GM18870 (cell line): ENCODE data around the gene MTHFD1L.

Source experiments
- ATAC-seq: cut with Tn5 transposase; IDR thresholded peaks from one replicate; pipeline ENCODE4 v1.9.1; 2021; ENCODE audit warnings: moderate library complexity; ENCODE audit not compliant: unreplicated experiment

Gene MTHFD1L

DNA sequence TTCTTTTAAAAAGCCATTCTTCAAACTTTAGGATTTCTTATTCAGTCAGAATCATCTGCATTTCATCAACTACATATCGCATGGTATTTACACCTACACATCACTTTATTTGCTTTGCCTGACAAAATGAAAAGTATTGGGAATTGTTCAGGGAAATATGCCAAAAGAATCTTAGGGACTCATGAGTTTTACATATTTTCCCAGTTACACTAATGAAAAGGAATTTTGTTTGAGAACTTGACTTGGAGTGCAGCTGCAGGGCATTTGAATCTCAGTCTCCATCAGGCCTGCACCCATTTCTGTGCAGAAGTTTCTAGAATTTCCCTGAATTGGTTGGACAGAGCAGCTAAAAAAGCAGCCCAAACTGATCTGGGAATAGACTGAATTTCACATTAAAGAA, 65.3 kb downstream of the MTHFD1L start:
- ATAC-seq = no peak

DNA sequence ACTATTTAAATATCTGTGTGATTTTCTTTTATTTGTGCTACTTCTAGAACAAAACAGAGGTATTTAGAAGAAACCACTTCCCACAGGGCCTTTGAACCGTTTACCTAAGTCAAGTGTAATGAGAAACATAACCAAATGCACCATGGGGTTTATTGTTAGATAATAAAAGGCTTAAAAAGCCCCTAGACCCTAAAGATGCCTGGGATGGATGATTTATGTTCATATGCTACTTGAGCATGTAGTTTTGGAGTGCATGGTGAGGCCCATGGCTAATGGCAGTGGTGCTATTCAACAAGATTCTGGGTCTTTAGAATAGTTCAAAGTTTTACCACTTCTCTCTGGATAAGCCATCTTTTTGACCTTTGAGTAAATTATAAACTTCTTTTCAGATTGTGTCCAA, 65.9 kb downstream of the MTHFD1L start:
- no peak for ATAC-seq

DNA sequence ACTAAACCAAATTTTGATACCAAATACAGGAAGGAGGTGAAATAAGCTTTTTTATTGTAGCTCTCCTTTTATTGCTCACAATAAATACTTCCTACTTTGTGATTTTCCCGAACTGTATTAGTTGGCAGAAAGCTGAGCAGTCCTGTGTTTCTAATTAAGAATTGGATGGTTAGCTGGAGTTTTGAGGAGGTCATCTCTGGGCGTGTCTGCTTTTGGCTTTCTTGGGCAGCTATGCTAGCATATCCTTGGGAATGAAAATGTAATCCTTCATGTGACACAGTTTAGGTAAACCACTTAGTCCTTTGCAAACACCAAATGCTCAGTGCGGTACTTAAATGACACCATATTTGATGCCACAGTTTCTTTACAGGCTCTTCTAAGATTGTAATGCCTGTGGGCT, 67.5 kb downstream of the MTHFD1L start:
- ATAC-seq = no peak

DNA sequence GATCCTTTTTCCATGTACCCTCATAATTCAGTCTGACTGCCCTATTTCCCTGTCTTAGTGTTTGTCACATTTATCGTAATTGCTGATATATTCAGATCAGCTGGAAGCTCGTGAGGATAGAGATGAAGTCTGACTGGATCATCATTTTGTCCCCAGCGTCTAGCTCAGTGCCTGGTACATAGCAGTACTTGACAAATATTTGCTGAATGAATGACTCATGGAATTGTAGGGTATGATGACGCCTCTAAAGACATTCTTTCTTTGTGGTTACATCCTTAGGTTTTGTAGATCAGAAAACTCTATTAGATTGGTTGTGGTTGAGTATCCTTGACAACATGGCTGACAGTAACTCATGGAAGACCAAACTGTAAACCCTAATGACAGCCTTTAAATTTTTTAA, 68.9 kb downstream of the MTHFD1L start:
- ATAC-seq = no peak

DNA sequence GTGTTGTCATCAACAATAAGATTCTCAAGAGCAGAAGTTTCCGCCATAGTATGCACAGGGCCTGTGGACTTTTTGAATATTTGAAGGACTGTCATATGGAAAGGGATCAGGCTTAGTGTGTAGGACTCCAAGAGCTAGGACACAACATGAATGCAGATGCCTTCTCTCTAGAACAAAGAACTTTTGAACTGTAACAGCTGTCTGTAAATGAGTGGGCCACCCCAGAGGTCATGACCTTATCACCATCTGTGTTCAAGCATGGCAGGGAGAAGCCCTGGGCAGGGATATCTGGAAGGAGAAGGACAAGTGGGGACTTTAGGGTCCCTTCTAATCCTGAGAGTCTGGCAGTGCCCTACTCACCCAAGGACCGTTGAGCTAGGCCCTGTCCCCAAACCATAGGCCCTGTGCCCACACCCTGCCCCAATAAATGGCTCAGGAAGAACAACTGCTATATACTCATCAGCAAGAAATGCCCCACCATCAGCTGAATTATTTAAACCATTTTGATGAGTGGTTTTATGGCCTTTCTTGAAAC, 70.6 kb downstream of the MTHFD1L start:
- no peak for ATAC-seq

DNA sequence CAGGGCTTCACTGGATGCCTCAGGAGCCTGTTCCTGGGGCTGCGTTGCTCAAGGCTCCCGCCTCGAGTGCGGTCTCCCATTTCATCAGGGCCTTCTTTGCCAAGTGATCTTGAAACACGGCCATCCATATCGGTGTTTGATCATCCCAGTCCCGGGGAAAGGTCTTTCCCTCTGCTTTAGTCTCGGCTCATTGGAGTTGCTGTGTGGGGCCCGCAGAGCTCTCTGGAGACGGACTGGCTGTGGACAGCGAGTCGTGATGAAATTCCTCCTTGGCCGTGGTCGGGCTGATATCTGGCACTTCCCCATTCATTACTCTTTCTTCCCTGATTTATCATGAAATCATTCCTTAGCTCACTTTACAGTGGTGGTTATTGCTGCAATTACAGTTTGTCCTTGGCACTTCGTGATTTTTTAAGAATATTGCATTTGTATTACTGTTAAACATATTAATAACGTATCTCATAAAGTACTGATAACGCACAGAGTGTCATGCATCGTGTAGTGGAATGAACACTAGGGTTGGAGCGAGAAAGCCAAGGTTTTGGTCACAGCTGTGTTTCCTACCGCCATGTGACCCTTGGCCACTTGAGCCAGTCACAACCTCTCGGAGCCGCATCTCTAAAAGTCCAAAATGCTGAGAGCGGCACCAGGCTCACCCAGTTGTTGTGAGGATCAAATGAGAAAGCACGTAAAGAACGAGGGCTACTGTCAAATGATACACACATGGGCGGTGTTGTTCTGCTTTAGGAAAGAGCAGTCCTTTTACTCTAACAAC, 71.8 kb downstream of the MTHFD1L start:
- no peak for ATAC-seq

DNA sequence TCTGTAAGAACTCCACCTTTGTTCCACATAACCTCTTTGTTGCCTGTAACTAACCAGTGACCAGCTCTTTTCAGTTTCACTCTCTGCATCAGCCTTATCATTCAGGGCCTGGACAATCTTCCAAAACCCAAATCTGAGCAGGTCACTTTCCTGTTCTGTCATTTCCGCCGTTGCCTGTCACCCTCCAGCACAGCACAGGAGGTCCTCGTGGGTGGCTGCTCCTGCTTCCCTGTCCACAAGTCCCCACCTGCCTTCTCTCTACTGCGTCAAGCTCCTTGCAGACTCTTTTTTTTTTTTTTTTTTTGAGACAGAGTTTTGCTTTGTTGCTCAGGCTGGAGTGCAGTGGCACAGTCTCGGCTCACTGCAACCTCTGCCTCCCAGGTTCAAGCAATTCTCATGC, 73.9 kb downstream of the MTHFD1L start:
- ATAC-seq = no peak

DNA sequence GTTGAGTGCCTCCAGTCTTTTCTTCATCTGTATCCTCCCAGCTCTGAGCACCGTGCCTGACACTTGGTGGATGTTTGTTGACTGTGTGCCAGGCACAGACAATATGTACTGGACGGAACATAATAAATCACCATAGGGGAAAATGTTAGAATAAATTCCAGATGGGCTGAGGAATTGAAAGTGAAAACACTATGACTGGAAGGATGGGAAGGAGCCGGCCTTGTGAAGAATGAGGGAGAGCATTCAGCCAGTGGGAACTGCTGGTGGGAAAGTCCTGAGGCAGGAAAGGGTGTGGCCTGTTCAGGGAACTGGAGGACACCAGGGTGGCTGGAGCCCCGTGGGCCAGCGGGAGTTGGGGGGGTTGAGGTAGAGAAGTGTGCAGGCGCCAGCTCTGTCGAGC, 75.4 kb downstream of the MTHFD1L start:
- no peak for ATAC-seq

DNA sequence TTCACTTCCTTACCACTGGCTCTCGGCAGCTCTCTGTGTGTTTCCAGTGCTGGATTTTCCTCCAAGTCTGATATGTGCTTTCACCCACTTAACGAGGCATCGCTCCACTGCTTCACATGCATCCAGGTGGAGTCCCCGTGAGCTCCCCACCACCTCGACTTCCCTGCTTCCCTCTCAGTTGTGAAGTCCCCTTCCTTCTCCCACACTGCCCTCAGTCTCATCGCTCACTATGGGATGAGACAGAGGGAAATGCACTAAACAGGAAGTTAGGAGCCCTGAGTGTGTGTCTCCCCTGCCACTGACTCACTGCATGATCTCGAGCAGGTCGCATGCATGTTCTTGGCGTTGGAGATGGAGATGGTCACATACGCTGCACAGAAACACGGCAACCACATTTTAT, 84.0 kb downstream of the MTHFD1L start:
- ATAC-seq = no peak

DNA sequence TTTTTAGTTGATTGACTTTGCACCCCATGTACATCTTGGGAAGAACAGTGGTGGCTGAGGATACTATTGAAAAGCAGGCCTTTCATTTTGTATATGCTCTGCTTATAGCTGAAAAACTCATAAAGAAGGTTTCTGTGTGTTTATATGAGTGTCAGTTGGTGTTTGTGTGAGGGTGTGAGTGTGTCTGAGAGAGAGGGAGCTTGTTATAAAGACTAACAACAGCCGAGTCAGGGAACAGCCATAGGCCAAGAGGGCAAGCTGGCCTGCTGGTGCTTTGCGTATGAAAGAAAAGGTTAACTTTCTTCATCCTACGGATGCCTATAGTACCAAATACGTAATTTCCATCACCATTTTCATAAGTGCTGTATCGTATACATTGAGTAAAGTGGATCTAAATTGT, 88.3 kb downstream of the MTHFD1L start:
- no peak for ATAC-seq

DNA sequence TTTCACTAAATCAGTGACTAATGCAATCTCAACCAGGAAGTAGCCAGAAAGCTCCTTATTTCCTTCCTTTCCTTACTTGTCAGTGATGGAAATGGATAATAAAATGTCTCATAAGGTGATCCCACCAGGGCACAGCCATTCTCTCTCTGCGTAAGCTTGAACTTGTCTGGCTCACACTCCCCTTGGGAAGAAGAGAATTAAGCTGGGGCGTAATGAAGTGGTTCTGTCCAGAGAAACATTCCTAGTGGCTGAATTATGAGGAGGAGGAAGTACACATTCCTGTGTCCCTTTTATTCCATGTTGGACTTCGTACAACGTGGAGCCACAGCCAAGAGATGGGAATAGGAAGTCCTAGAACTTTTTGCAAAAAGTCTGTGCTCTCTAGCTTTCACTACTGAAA, 93.7 kb downstream of the MTHFD1L start:
- ATAC-seq = no peak

DNA sequence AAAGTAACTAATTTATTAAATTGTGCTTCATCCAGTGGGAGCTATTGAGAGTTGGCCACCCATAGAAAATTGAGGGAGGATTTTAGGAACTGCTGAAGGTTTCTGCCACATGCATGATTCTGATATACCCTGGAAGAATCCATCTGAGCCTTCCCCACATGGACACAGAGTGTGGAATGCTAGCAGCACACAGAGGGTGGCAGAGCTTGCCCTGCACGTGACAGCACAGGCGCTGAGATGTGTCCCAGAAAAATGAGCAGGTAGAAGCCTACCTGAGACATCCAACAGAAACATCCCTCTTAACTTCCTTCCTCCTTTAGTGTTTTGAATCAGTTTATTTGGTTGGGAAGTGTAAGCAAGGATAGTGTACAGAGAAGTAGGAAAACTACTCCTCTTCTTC, 96.9 kb downstream of the MTHFD1L start:
- no peak for ATAC-seq

DNA sequence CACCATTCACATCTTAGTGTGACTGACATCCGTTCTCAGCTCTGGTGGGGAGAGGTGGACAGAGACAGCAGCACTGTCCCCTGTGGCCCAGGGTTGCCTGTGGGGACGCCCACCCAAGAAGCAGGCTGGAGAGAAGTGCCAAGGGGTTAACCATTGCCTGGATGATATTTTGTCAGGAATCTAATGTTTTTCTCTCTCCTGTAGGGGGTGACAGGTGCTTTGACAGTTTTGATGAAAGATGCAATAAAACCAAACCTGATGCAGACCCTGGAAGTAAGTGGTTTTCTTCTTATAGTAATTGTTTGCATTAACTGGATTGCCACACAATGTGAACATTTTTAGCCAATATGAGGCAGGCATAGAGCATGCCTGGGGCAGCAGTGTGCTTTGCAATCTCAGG, 99.3 kb downstream of the MTHFD1L start:
- no peak for ATAC-seq

DNA sequence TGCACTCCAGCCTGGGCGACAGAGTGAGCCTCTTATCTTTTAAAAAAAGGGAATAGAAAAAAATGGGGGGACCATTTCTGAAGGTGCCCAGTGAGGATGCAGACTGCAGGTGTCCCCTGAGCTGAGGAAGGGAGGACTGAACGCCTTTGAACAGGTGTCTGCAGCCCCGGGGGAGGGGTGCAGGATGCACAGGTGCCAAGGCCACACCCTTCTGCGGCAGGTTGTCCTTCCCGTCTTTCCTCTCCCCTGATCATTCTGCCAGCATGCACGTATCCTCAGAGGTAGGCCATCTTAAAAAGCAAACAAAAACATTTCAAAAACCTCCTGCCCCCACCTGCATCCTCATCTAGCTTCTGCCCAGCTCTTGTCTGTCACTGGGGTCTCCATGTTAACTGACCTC, 101.3 kb downstream of the MTHFD1L start:
- no peak for ATAC-seq

DNA sequence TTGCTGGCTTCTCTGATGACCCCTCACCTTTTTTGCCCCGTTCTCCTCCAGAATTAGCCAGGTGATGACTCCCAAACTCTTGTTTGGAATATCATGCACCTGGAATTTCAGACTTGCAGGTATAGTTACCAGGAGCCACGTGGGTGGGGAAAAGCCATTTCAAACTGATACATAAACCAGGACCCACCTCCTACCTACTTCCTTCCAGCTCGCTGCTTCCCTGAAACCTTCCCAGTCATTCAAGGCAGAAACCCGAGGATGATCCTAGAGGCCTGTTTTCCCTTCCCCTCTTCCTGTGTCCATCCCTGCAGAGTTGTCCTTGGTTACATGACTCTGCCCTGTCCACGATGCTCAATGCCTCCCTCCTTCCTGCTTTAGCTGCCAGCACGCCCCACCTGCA, 101.9 kb downstream of the MTHFD1L start:
- no peak for ATAC-seq

DNA sequence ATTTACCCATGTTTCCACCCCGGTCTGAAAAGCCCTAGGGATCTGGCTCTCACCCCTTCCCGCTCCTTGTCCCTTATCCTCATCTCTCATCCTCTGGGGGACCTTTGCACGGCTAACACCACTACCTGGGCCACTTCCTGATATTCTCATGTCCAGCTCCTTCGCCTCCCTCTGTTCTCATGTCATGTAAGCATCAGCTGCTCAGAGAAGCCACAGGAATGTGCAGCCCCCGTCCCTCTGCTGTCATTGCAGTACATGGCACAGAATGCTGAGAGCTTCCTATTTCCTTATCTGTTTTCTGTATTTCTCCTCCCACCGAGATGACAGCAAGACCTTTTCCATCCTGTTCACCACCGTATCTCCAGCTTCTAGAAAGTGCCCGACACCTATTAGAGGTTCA, 102.4 kb downstream of the MTHFD1L start:
- no peak for ATAC-seq

DNA sequence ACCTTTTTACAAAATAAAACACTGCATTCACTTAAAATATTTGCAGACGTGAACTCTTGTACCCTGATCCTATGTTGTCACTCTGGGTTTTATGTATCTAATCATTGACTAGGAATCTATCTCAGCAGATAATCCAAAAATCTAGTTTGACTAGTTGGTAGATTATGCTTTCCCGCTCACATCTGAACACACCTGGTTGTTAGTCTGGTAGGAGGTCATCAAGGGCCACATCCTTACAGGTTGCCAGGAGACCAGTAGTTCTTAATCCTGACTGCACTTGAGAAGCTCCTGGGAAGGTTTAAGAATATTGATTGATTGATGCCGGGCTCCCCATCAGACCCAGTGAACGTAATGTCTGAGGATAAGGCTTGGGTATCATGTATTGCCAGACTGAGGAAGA, 104.4 kb downstream of the MTHFD1L start:
- no peak for ATAC-seq

DNA sequence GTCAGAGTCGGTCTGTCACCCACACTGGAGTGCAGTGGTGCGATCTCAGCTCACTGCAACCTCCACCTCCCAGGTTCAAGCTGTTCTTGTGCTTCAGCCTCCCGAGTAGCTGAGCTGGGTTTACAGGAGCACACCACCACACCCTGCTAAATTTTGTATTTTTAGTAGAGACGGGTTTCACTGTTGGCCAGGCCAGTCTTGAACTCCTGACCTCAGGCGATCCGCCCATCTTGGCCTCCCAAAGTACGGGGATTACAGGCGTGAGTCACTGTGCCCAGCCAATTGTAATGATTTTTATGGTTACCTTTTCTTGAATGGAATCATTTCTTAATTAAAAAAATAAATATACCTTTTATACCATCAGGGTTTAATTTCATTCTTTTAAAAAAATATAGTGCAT, 105.7 kb downstream of the MTHFD1L start:
- no peak for ATAC-seq

DNA sequence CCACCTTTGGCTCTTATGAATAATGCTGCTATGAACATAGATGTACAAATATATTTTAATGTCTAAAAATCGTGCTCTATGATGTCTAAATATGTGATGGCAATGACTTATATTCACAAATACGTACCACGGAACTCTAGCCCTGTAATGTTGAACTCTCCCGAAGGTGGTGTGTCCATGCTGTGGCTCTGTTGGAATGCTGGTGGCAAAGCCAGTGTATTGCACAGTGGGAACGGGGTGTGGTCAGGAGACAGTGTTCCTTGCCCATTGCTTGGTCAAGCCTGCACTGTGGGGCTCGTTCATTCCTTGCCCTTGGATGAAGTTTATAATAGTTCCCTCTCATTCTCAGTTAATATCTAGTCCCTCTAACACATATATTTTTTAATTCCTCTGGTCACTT, 109.6 kb downstream of the MTHFD1L start:
- ATAC-seq = no peak

DNA sequence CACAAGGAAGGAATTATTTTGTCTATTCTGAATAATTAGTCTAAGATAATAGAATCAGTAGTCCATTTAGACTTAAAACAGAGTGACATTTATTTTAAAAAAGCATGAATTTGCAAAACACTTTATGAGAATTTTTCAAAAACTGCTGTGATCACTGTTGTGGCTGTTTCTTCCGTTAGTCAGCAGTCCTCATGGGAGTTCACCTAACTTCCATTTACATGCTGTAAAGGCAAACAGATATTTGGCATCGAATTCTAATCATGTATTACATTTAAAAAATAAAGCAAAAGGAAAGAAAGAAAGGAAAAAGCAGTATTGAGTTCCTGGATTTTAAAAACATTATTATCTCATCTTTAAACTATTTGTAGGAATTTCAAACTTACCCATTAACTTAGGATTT, 111.8 kb downstream of the MTHFD1L start:
- no peak for ATAC-seq

DNA sequence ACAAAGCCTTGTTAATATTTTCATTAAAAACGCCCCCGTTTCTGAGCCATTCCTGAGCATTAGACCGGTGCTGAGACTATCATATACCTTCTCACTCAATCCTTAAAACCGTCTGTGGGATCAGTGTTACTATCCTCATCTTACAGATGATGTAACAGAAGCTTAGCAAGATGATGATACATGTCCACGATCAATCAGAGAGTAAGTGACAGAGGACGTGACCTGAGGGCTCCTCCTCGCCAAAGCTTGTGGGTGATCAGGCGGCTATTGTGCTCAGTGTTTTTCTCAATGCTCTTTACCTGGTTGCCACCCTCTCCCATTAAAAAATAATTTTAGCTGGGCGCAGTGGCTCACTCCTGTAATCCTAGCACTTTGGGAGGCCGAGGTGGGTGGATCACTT, 113.1 kb downstream of the MTHFD1L start:
- ATAC-seq = no peak

DNA sequence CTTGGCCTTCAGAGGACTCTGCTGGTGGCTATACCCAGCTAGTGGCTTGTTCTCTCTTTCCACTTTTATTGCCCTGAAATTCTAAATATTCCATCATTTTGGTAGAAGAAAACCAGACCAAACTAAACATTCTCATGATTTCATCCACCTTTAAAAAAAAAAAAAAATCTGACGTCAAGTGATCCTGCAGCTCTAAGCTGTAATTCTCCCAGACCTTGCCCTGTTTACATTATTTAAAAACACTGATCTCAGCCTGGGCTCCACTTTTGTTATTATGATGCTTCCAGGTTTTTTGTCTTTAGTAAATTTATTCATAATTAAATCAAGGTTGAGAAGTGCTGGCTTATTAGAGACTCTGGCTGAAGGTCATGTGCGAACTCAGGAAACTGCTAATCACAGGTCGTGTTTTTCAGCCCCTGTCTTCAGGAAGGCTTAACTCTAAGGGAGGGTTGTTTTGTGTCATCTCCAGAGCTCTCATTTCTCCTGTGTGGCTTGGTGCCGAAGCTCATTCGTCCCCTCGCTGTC, 114.4 kb downstream of the MTHFD1L start:
- ATAC-seq = no peak

DNA sequence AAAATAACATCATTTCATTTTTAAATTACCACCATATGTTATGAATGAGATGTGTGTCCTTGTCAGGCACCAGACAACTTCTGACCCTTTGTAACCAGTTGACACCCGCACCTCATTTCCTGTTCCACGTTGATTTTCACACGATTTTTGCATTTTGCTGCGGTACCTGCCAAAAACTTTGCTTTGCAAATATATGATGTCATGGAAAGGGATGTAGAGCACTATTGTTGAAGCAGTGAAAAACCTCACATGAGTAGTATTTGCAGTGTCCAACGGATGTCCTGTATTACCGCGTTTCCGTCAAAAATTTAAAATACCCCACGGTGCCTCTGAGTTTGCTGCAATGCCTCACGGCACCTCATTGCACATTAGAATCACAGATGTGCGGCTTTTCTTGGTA, 115.6 kb downstream of the MTHFD1L start:
- peak; percentile 76 for ATAC-seq
